Measurements from ENCODE around the gene MSH6.
"Not testable (repeated sequence)": the region's sequence is repeated elsewhere in the genome, so short reads cannot be mapped to it uniquely, and the experiment has no call there.

Gene MSH6

DNA sequence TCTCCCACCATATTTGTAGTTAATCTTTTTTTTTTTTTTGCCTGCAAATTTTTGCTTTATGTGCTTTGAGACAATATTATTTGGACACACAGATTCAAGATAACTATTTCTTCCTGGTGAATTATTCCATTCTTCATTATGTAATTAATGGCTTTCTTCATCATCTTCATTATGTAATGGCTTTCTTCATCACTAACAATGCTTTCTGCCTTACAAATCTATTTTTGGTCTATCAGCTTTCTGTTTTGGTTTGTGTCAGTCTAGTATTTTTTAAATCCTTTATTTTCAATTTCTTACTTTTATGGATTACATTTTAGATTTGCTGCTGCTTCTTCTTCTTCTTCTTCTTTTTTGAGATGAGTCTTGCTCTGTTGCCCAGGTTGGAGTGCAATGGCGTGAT is 60.5 kb downstream of the MSH6 start:
- DNase-seq (ENCODE audit: low spot score): no peak

- no peak for DNase-seq (ENCODE audit: low spot score)
These were observed 61.2 kb downstream of the MSH6 start for GRCh38 chr2:47844162-47844561.

DNA sequence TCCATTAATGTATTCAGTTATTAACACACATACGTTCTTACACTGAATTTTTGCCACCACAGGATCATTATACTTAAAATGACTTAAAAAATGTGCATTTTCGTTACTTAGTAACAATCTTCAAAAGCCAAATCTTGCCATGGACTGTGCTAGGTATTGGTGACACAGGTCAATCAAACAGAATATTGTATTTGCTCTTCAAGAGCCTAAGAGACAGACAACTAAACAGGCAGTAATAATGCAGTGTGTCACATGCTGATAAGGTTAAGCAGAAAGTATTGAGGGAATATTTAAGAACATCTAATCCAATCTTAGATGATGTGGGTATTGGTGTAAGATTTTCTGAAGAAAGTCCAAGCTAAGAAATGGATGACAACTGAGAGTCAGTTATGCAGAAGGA is 66.4 kb downstream of the MSH6 start:
- DNase-seq (ENCODE audit: low spot score): no peak

GRCh38 chr2:47850198-47850597 is 67.3 kb downstream of the MSH6 start:
- DNase-seq (ENCODE audit: low spot score): no peak

- DNase-seq (ENCODE audit: low spot score): not testable (repeated sequence)
These were observed 70.3 kb downstream of the MSH6 start for GRCh38 chr2:47853067-47853777.

All from pons (tissue), 1 donor.